M059J (cell line): ENCODE data around the gene CRTAC1. TPM values are rescaled to one million over a fixed set of nuclear protein-coding genes. Genes with fewer than 3 reads are reported as not detected.

Source experiments
- DNase-seq: peaks from one replicate; pipeline ENCODE4 v3.0.0-alpha.2; 2012; ENCODE audit warnings: low read depth
- total RNA-seq: library from RNA; depleted of rRNA; stranded (reverse); fragments of >200 nt; shearing (Covaris generic); gene quantifications from 2 replicates; pipeline ENCODE4 v1.2.3, GENCODE V29; 2014

Gene CRTAC1
- total RNA-seq, 1 experiment from 2014 or later = not detected

GRCh38 chr10:97974526-97975525, 55.6 kb downstream of the CRTAC1 start:
- DNase-seq = no peak

DNA sequence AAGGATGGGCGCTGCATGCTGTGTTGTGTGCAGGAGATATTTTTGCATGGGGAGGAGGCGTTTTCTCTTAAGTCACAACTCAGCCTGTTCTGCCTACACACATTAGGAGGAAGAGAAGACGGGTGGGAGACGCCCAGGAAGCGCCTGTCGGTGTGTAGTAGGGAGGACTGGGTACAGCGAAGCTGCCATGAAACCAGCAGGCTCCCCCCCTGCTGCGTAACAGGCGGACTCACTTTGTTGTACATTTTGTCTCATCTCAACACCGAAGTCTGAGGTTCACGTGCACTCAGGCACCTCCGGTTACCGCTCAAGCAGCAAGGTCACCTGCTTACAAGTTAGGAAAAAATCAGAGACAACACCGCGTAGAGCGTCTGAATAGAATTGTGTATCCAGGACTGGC, 56.3 kb downstream of the CRTAC1 start:
- no peak for DNase-seq

GRCh38 chr10:97969538-97970079, 60.8 kb downstream of the CRTAC1 start:
- DNase-seq = no peak

DNA sequence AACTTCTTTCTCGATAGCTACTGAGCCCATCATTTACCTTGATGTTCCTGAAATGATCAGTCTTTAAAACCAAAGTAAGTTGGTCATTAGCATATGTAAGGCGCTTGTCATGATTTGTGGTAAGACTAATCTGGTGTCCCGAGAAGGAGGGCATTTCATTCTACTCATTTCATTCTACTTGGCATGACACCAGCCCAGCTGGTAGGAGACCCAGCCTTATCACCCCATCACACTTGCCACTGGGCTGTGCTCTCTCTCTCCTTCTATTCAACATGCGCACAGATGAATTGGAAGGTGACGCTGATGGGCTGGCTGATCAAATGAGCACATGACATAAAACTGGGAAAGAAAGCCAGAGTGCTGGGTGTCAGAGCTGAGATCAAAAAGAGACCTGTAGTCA, 65.7 kb downstream of the CRTAC1 start:
- no peak for DNase-seq

DNA sequence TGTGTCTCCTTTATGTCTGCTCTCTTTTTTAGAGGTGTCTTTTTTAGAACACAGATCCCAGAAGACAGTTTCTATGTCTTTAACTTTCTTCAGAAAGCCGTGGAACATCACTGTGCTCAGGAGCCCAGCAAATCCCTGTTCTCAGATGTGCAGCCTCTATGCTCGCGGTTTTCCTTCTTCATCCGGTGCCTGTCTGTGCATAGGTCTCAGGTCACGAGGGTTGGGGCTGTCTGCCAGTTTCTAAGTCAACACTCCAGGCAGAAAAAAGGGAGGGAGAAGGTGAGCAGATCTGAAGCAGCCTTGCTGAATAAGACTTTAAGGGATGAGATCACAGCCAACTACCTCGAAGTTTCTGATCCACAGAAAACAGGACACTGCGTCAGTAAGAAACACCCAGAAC, 68.5 kb downstream of the CRTAC1 start:
- no peak for DNase-seq

GRCh38 chr10:97960269-97961056, 70.0 kb downstream of the CRTAC1 start:
- DNase-seq = no peak

GRCh38 chr10:97949462-97949861, 81.0 kb downstream of the CRTAC1 start:
- DNase-seq = no peak

- DNase-seq = no peak
Observed at GRCh38 chr10:97948822-97949221, 81.6 kb downstream of the CRTAC1 start.

GRCh38 chr10:97944772-97945171, 85.6 kb downstream of the CRTAC1 start:
- DNase-seq = no peak

GRCh38 chr10:97943294-97943693, 87.1 kb downstream of the CRTAC1 start:
- DNase-seq = no peak

GRCh38 chr10:97940534-97940933, 89.9 kb downstream of the CRTAC1 start:
- no peak for DNase-seq

GRCh38 chr10:97939446-97939990, 90.9 kb downstream of the CRTAC1 start:
- DNase-seq = no peak

- no peak for DNase-seq
Observed at GRCh38 chr10:97937928-97938327, 92.5 kb downstream of the CRTAC1 start.

- DNase-seq = no peak
Observed at GRCh38 chr10:97937054-97937453, 93.4 kb downstream of the CRTAC1 start.

DNA sequence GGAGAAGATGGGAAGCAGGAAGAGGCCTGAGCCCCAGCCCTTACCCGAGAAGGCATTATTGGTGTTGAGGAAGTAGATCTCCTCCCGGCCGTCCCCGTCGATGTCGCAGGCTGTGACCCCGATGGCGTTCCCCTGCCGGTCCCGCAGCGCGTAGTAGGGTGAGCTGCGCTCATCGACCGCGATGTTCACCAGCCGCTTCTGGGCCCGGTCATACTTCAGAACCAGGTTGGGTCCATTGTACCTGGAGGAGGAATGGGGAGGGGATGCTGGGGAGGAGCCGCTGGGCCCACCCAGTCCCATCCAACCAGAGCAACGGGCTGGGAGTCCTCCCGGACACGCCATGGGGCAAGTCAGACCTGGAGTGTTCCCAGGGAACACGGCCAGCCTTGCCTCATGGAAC, 94.3 kb downstream of the CRTAC1 start:
- no peak for DNase-seq

DNA sequence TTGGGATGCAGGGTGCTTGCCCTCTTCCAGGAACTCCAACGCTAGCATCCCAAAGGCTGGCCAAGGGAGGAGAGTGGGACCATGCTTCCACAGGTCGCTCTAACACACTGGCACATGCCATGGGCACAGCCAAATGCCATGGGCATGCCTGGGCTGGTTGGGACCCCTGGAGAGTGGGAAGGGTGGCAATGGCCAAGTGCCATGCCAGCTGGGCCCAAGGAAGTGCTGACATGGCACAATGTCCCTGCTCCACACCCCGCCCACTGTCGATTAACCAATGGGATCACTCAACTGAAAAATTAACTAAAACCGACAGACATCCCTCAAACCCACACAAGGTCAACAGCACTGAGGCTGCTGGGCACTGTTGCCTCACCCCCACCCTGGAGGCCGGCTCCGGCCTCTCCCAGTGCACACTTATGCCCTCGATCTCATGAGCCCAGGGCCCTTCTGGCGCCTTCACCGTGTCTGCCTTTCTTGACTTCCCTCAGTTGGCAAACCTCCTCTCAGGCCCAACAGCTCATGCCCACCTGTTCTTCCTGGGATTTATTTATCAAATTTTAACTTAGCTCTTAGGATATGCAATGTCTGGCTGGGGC, 97.4 kb downstream of the CRTAC1 start:
- DNase-seq = no peak

- DNase-seq = no peak
Observed at GRCh38 chr10:97931041-97931440, 99.4 kb downstream of the CRTAC1 start.

- DNase-seq = no peak
Observed at GRCh38 chr10:97928897-97929296, 101.5 kb downstream of the CRTAC1 start.

- DNase-seq = no peak
Observed at GRCh38 chr10:97927622-97928021, 102.8 kb downstream of the CRTAC1 start.

- DNase-seq = no peak
Observed at GRCh38 chr10:97926055-97926454, 104.4 kb downstream of the CRTAC1 start.

GRCh38 chr10:97925308-97925938, 105.0 kb downstream of the CRTAC1 start:
- DNase-seq = no peak
